ENCODE results near the gene TBL1Y.

The TBL1Y gene

DNA sequence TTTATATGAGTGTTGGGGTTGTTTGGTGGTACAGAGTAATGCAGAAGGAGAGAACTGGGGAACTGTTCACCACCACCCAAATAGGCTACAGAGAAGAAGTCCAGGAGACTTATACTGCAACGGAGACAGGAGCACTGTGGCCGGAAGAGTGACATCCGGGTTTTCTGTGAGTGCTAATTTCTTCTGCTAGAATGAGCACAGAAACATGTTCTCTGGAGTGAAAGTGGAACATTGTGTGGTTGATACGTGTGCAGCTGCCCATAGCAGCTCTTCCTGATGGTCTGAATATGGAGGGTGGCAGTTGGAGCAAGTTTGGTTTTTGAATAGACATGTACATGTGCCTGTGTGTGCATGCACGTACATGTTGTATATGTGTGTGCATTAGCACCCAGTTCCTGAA is 67.3 kb downstream of the TBL1Y start:
- TF ChIP-seq CTCF (IDR thresholded peaks at IDR 0.05; ENCODE audit: low read depth, low read length) (no peak), EZH2phosphoT487 (IDR thresholded peaks at IDR 0.05; ENCODE audit: low read depth) (no peak)
- no peaks in the 10 kb centered on the region for H3K9me3 ChIP-seq (ENCODE audit: insufficient read depth, low read length)
- no peaks in the 10 kb centered on the region for H3K27me3 ChIP-seq (ENCODE audit: low read depth, low read length)
- H3K4me2 ChIP-seq (ENCODE audit: low read length): peak overlapping the region; percentile 20; the same call in 1 of the 2 replicates
- no peaks in the 10 kb centered on the region for H3K36me3 ChIP-seq (replicated peaks; ENCODE audit: low read depth, low read length)
- H3K4me1 ChIP-seq (ENCODE audit: low read length): no peaks in the 10 kb centered on the region
- no peak overlapping the region for H3K27ac ChIP-seq (ENCODE audit: low read length)
- H4K20me1 ChIP-seq (ENCODE audit: insufficient read depth, low read length): no peaks in the 10 kb centered on the region
- H2AFZ ChIP-seq (ENCODE audit: low read depth, low read length): no peak overlapping the region; the same call in 1 of the 2 replicates
- H3K9ac ChIP-seq (ENCODE audit: low read length): no peak overlapping the region
- no peaks in the 10 kb centered on the region for H3K79me2 ChIP-seq (ENCODE audit: low read length)
- no peak overlapping the region for H3K4me3 ChIP-seq (ENCODE audit: low read length)

DNA sequence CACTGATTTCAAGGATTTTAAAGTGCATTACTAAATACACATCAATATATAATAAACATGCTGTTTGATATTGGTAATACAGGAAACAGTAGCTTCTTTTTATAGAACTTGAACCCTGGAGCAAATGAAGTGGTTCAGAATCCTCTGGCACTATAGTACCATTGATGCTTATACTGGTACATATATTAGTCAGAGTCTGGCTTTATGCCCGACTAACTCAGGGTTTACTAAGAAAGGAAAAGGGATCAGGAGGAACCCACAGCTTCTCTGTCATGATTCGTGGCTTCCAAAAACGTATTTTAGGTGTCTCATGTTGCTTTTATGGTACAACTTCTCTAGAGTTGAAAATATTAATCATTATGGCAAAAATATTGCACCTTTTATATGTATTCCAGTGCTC is 72.7 kb downstream of the TBL1Y start:
- Histone ChIP-seq H3K27ac (ENCODE audit: low read length) (no peak overlapping the region), H3K4me1 (ENCODE audit: low read length) (no peaks in the 10 kb centered on the region)

GRCh38 chrY:6987811-6988210 is 77.3 kb downstream of the TBL1Y start:
- H3K4me2 ChIP-seq (ENCODE audit: low read length): no peak overlapping the region
- H3K9ac ChIP-seq (ENCODE audit: low read length): no peak overlapping the region
- H3K4me1 ChIP-seq (ENCODE audit: low read length): peaks cover 9% of the 10 kb centered on the region
- H2AFZ ChIP-seq (ENCODE audit: low read depth, low read length): no peak overlapping the region
- no peak overlapping the region for H3K27ac ChIP-seq (ENCODE audit: low read length)
- no peaks in the 10 kb centered on the region for H3K9me3 ChIP-seq (ENCODE audit: insufficient read depth, low read length)
- H3K36me3 ChIP-seq (replicated peaks; ENCODE audit: low read depth, low read length): no peaks in the 10 kb centered on the region
- H3K4me3 ChIP-seq (ENCODE audit: low read length): no peak overlapping the region
- no peak for TF ChIP-seq EZH2phosphoT487 (IDR thresholded peaks at IDR 0.05; ENCODE audit: low read depth)
- no peak for TF ChIP-seq CTCF (IDR thresholded peaks at IDR 0.05; ENCODE audit: low read depth, low read length)
- H3K79me2 ChIP-seq (ENCODE audit: low read length): no peaks in the 10 kb centered on the region
- no peaks in the 10 kb centered on the region for H4K20me1 ChIP-seq (ENCODE audit: insufficient read depth, low read length)
- no peaks in the 10 kb centered on the region for H3K27me3 ChIP-seq (ENCODE audit: low read depth, low read length)

More for the DNA sequence above, 72.7 kb downstream of the TBL1Y start:
- H3K79me2 ChIP-seq (ENCODE audit: low read length): no peaks in the 10 kb centered on the region
- no peaks in the 10 kb centered on the region for H3K9me3 ChIP-seq (ENCODE audit: insufficient read depth, low read length)
- TF ChIP-seq CTCF (IDR thresholded peaks at IDR 0.05; ENCODE audit: low read depth, low read length) (no peak), EZH2phosphoT487 (IDR thresholded peaks at IDR 0.05; ENCODE audit: low read depth) (no peak)
- no peaks in the 10 kb centered on the region for H4K20me1 ChIP-seq (ENCODE audit: insufficient read depth, low read length)
- no peak overlapping the region for H3K4me3 ChIP-seq (ENCODE audit: low read length)
- no peak overlapping the region for H3K9ac ChIP-seq (ENCODE audit: low read length)
- H3K4me2 ChIP-seq (ENCODE audit: low read length): no peak overlapping the region
- no peak overlapping the region for H2AFZ ChIP-seq (ENCODE audit: low read depth, low read length)
- no peaks in the 10 kb centered on the region for H3K27me3 ChIP-seq (ENCODE audit: low read depth, low read length)
- no peaks in the 10 kb centered on the region for H3K36me3 ChIP-seq (replicated peaks; ENCODE audit: low read depth, low read length)

GRCh38 chrY:6989886-6990620 is 79.6 kb downstream of the TBL1Y start:
- H3K36me3 ChIP-seq (replicated peaks; ENCODE audit: low read depth, low read length): no peaks in the 10 kb centered on the region
- TF ChIP-seq CTCF (IDR thresholded peaks at IDR 0.05; ENCODE audit: low read depth, low read length): no peak
- 0 out of 2 replicates have a peak overlapping the region, but pooled peaks have one; percentile 11 for H3K4me2 ChIP-seq (ENCODE audit: low read length)
- no peaks in the 10 kb centered on the region for H3K9me3 ChIP-seq (ENCODE audit: insufficient read depth, low read length)
- no peaks in the 10 kb centered on the region for H3K27me3 ChIP-seq (ENCODE audit: low read depth, low read length)
- peaks cover 9% of the 10 kb centered on the region for H3K4me1 ChIP-seq (ENCODE audit: low read length)
- H3K79me2 ChIP-seq (ENCODE audit: low read length): no peaks in the 10 kb centered on the region
- H3K9ac ChIP-seq (ENCODE audit: low read length): no peak overlapping the region
- H4K20me1 ChIP-seq (ENCODE audit: insufficient read depth, low read length): no peaks in the 10 kb centered on the region
- H3K4me3 ChIP-seq (ENCODE audit: low read length): no peak overlapping the region
- no peak overlapping the region; the same call in 1 of the 2 replicates for H3K27ac ChIP-seq (ENCODE audit: low read length)
- no peak overlapping the region for H2AFZ ChIP-seq (ENCODE audit: low read depth, low read length)

Measured in OCI-LY3 (cell line).